H1 (cell line): Measurements from ENCODE around the gene CEACAM6. TPM values are rescaled to one million over a fixed set of nuclear protein-coding genes. Genes with fewer than 3 reads are reported as not detected.

ENCODE experiments used
- CHD2 ChIP-seq: IDR thresholded peaks from 2 replicates; pipeline ENCODE4 v1.6.1; 2012; ENCODE audit warnings: low read length, improper control_type of control experiment
- RBBP5 ChIP-seq: IDR thresholded peaks from 2 replicates; pipeline ENCODE4 v1.7.1; 2012; ENCODE audit warnings: low read depth, mild to moderate bottlenecking, inconsistent platforms, low read length, moderate library complexity, borderline replicate concordance
- SAP30 ChIP-seq: fragments of 300-600 bp; sonication (generic); IDR thresholded peaks from 2 replicates; pipeline ENCODE4 v1.7.1; 2012; ENCODE audit warnings: low read length, moderate library complexity, mild to moderate bottlenecking, inconsistent platforms; ENCODE audit not compliant: insufficient read depth, insufficient replicate concordance
- polyA plus RNA-seq, 7 experiments: library from polyadenylated mRNA; depleted of rRNA in 3 of 7; stranded (reverse) in 5 of 7; unstranded in 2 of 7; fragments of >200 nt in 5 of 7; fragments of 200-250 nt in 2 of 7; gene quantifications; 1 replicate in 5 of 7; 2 replicates in 1 of 7; 4 replicates in 1 of 7; pipeline versions ENCODE4 v1.2.1 to v1.2.3, GENCODE V29; 2011 to 2013; ENCODE audit warnings: missing spikeins in 2 of 7, mixed read lengths in 2 of 7
- total RNA-seq: library from RNA; stranded (reverse); fragmentation: NEBNext Ultra II Directional; extraction: Animal tissue kit (Norgen Biotek cat#: 25700); gene quantifications from 2 replicates; pipeline ENCODE4 v1.2.1, GENCODE V29; 2021
- TF ChIP-seq, protein P1 (sequence below): IDR thresholded peaks from 2 replicates; pipeline ENCODE4 v1.6.1; 2011; ENCODE audit warnings: low read length, improper control_type of control experiment

Gene CEACAM6
- total and polyA plus RNA-seq, 2 of the 8 experiments (the other 6 are each of a cell fraction or from before 2014, with no cell fraction given), result not detected

DNA sequence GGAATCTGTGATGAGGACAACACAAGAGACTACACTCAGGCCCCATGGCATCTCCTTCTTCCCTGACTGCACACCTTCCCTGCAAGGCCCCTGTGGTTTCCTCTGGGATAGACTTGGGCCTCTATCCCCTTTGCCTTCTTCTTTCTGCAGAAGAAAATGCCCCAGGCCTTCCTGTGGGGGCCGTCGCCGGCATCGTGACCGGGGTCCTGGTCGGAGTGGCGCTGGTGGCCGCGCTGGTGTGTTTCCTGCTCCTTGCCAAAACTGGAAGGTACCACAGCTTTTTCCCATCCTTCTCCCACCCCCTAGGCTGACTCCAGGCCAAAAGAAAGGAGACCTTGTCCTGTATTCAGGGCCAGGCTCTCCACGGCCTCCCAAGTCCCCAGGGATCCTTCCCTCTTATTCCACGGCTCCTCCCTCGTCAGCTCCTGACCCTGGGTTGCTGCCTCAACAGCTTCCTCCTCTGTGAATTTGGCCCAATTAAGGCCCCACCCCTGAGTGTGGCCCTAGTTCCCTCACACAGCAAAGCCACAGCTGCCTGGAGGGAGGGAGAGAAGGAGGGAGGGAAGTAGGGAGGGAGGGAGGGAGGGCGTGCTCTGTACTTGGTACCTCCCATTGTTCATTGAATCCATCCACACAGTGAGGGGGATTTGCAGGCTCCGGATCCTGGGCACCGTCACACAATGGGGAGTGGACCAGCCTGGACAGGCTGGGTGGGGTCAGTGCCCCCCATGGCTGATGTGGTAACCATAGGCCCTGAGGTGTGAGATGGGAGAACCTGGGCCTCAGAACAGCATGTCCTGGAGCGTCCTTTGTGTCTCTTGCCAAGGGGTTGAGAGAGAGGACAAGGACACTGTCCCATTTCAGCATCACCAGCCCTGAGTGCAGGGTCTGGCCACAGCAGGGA, 53.6 kb downstream of the CEACAM6 start (continued):
- TF ChIP-seq, protein P1, sequence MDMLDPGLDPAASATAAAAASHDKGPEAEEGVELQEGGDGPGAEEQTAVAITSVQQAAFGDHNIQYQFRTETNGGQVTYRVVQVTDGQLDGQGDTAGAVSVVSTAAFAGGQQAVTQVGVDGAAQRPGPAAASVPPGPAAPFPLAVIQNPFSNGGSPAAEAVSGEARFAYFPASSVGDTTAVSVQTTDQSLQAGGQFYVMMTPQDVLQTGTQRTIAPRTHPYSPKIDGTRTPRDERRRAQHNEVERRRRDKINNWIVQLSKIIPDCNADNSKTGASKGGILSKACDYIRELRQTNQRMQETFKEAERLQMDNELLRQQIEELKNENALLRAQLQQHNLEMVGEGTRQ, result no peak
- TF ChIP-seq RBBP5, result no peak
- no peak for TF ChIP-seq CHD2
- no peak for TF ChIP-seq SAP30
- TF ChIP-seq, all 59 proteins: peak for 0
